Smooth muscle cell (in vitro differentiated cells): ENCODE results near the gene CLDN20. TPM values are rescaled to one million over a fixed set of nuclear protein-coding genes. Genes with fewer than 3 reads are reported as not detected.
A peak's percentile ranks its signal among the peaks of the same experiment; 100 is the strongest.

Experiments used
- DNase-seq: peaks from one replicate; lab custom pipeline; 2025; ENCODE audit not compliant: unreplicated experiment; lab: John Stamatoyannopoulos, UW
- H2AFZ ChIP-seq: fragments of 200-600 bp; sonication (generic); 2 replicates; pipeline ENCODE4 v1.6.0; 2016; ENCODE audit warnings: antibody characterized with exemption, low read depth, mild to moderate bottlenecking
- H3F3A ChIP-seq: fragments of 200-600 bp; sonication (generic); 2 replicates; pipeline ENCODE4 v1.6.0; 2017; ENCODE audit warnings: antibody characterized with exemption, low read depth
- H3K27ac ChIP-seq: fragments of 200-600 bp; sonication (generic); 2 replicates; pipeline ENCODE4 v1.5.1; 2016; ENCODE audit warnings: low read depth, mild to moderate bottlenecking
- H3K27me3 ChIP-seq: fragments of 200-600 bp; sonication (generic); 2 replicates; pipeline ENCODE4 v1.6.1; 2016; ENCODE audit warnings: low read depth, mild to moderate bottlenecking
- H3K36me3 ChIP-seq: fragments of 200-600 bp; sonication (generic); 2 replicates; pipeline ENCODE4 v1.5.1; 2016; ENCODE audit warnings: low read depth
- H3K4me1 ChIP-seq: fragments of 200-600 bp; sonication (generic); 2 replicates; pipeline ENCODE4 v1.5.1; 2016; ENCODE audit warnings: low read depth
- H3K4me2 ChIP-seq: fragments of 200-600 bp; sonication (generic); 2 replicates; pipeline ENCODE4 v1.6.0; 2016; ENCODE audit warnings: mild to moderate bottlenecking
- H3K4me3 ChIP-seq: fragments of 200-600 bp; sonication (generic); 2 replicates; pipeline ENCODE4 v1.5.1; 2016; ENCODE audit warnings: mild to moderate bottlenecking
- H3K79me2 ChIP-seq: fragments of 200-600 bp; sonication (generic); 2 replicates; pipeline ENCODE4 v1.6.0; 2016; ENCODE audit warnings: low read depth, mild to moderate bottlenecking
- H3K9ac ChIP-seq: fragments of 200-600 bp; sonication (generic); 2 replicates; pipeline ENCODE4 v1.6.0; 2016; ENCODE audit warnings: low read depth
- H3K9me3 ChIP-seq: fragments of 200-600 bp; sonication (generic); replicated peaks from 2 replicates; pipeline ENCODE4 v1.5.1; 2016; ENCODE audit warnings: low read depth
- H4K20me1 ChIP-seq: fragments of 200-600 bp; sonication (generic); 2 replicates; pipeline ENCODE4 v1.6.0; 2016; ENCODE audit warnings: low read depth
- CTCF ChIP-seq: fragments of 200-600 bp; sonication (generic); IDR thresholded peaks from 2 replicates; pipeline ENCODE4 v1.5.1; 2017; ENCODE audit warnings: borderline replicate concordance, mild to moderate bottlenecking, antibody characterized with exemption; ENCODE audit not compliant: insufficient read depth, poor library complexity, severe bottlenecking
- WGBS: methylation state at CpG from one replicate; pipeline ENCODE4 v1.1.7; 2016; ENCODE audit warnings: low lambda C conversion rate; 5-methylcytosine and 5-hydroxymethylcytosine counted together
- polyA plus RNA-seq: library from polyadenylated mRNA; unstranded; fragments of >200 nt; fragmentation: Nextera tagmentation; extraction: Ambion mirVana; gene quantifications from 2 replicates; pipeline ENCODE4 v1.2.1, GENCODE V29; 2016
- total RNA-seq: library from RNA; depleted of rRNA; stranded (reverse); fragments of >200 nt; gene quantifications from 2 replicates; pipeline ENCODE4 v1.2.3, GENCODE V29; 2014

The CLDN20 gene
- total and polyA plus RNA-seq, 2 experiments from 2014 or later = not detected

- no peaks in the 10 kb centered on the region for H3K4me1 ChIP-seq
- WGBS = 97% methylated on average over 8 of the region's 8 CpGs
- H2AFZ ChIP-seq = no peak overlapping the region
- TF ChIP-seq CTCF = no peak
- H3K4me3 ChIP-seq = no peak overlapping the region
- no peak for DNase-seq
- H3F3A ChIP-seq = peaks cover 12% of the 10 kb centered on the region
- no peak overlapping the region for H3K4me2 ChIP-seq
- no peaks in the 10 kb centered on the region for H3K36me3 ChIP-seq
- no peaks in the 10 kb centered on the region for H4K20me1 ChIP-seq
- no peaks in the 10 kb centered on the region for H3K27me3 ChIP-seq
- H3K27ac ChIP-seq = no peak overlapping the region
- no peak overlapping the region for H3K9ac ChIP-seq
- H3K79me2 ChIP-seq = no peaks in the 10 kb centered on the region
- H3K9me3 ChIP-seq = no peaks in the 10 kb centered on the region
Measured at GRCh38 chr6:155241966-155242365, 21.8 kb upstream of the CLDN20 start.

- H2AFZ ChIP-seq = no peak overlapping the region
- H3K4me1 ChIP-seq = no peaks in the 10 kb centered on the region
- H3K27ac ChIP-seq = peak overlapping the region; percentile 37
- H3F3A ChIP-seq = peaks cover 12% of the 10 kb centered on the region
- TF ChIP-seq CTCF = no peak
- H3K4me2 ChIP-seq = no peak overlapping the region
- no peak overlapping the region for H3K4me3 ChIP-seq
- no peaks in the 10 kb centered on the region for H3K79me2 ChIP-seq
- no peak overlapping the region for H3K9ac ChIP-seq
- DNase-seq = no peak
- no peaks in the 10 kb centered on the region for H3K9me3 ChIP-seq
- no peaks in the 10 kb centered on the region for H4K20me1 ChIP-seq
- H3K27me3 ChIP-seq = no peaks in the 10 kb centered on the region
- H3K36me3 ChIP-seq = no peaks in the 10 kb centered on the region
- 61% methylated on average over 4 of the region's 4 CpGs for WGBS
Measured at GRCh38 chr6:155244434-155244833, 19.4 kb upstream of the CLDN20 start.

GRCh38 chr6:155245193-155245592 lies 18.6 kb upstream of the CLDN20 start:
- TF ChIP-seq CTCF = no peak

GRCh38 chr6:155245831-155246230 lies 18.0 kb upstream of the CLDN20 start:
- no peak for TF ChIP-seq CTCF
- H4K20me1 ChIP-seq = no peaks in the 10 kb centered on the region
- no peaks in the 10 kb centered on the region for H3K79me2 ChIP-seq
- 14% methylated on average over 3 of the region's 3 CpGs for WGBS
- no peaks in the 10 kb centered on the region for H3K4me1 ChIP-seq
- H3K27me3 ChIP-seq = no peaks in the 10 kb centered on the region
- H3K27ac ChIP-seq = peak overlapping the region; percentile 90
- peak overlapping the region; percentile 26 for H3K4me2 ChIP-seq
- H2AFZ ChIP-seq = no peak overlapping the region
- H3K9me3 ChIP-seq = no peaks in the 10 kb centered on the region
- no peaks in the 10 kb centered on the region for H3K36me3 ChIP-seq
- H3F3A ChIP-seq = peaks cover 12% of the 10 kb centered on the region
- DNase-seq = no peak
- no peak overlapping the region for H3K4me3 ChIP-seq
- no peak overlapping the region for H3K9ac ChIP-seq

More at GRCh38 chr6:155245193-155245592, 18.6 kb upstream of the CLDN20 start:
- no peak overlapping the region for H3K9ac ChIP-seq
- no peaks in the 10 kb centered on the region for H3K27me3 ChIP-seq
- H4K20me1 ChIP-seq = no peaks in the 10 kb centered on the region
- no peaks in the 10 kb centered on the region for H3K79me2 ChIP-seq
- no peaks in the 10 kb centered on the region for H3K9me3 ChIP-seq
- peak overlapping the region; percentile 90 for H3K27ac ChIP-seq
- no peak for DNase-seq
- H3K4me3 ChIP-seq = no peak overlapping the region
- H3K36me3 ChIP-seq = no peaks in the 10 kb centered on the region
- peaks cover 12% of the 10 kb centered on the region for H3F3A ChIP-seq
- H3K4me1 ChIP-seq = no peaks in the 10 kb centered on the region
- WGBS = 94% methylated on average over 7 of the region's 7 CpGs
- no peak overlapping the region for H2AFZ ChIP-seq
- peak overlapping the region; percentile 26 for H3K4me2 ChIP-seq
